Measurements from ENCODE around the gene GRM1. TPM values are rescaled to one million over a fixed set of nuclear protein-coding genes. Genes with fewer than 3 reads are reported as not detected.
A peak's percentile ranks its signal among the peaks of the same experiment; 100 is the strongest.

The GRM1 gene
- total RNA-seq, 1 experiment from 2014 or later = not detected

DNA sequence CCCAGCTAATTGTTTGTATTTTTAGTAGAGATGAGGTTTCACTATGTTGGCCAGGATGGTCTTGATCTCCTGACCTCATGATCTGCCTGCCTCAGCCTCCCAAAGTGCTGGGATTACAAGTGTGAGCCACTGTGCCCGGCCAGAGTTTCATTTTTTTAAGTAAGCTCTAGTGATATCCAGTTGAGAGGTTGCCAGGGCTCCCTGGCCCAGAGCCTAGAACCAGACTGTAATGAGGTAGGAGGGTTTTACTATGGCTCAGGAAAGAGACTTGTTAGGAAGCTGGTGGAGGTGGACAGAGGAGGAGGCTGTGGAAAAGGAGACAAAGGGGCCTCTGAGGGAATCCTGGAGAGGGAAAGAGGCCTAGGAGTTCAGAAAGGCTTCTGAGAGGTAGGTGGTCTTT lies 242.3 kb downstream of the GRM1 start:
- DNase-seq (ENCODE audit: low read depth) = peak; percentile 49

DNA sequence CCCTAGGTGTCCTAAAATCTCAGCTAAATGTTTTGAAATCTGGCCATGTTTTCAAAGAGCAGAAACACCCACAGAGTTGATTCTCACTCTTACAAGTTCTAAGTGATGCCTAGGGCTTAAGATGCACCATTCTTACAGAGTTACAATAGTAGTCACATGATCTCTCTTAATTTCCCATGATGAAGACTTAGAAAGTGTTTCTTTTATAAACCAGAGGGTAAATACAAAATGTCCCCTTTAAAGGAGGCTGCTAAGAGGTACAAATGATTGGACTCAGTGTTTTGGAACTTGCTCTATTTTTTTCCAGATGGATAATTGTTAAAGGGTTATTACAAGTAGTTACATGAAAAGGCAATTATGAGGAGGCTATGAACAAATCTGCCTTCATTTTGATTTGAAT lies 244.6 kb downstream of the GRM1 start:
- DNase-seq (ENCODE audit: low read depth) = no peak

- DNase-seq (ENCODE audit: low read depth) = no peak
Measured at GRCh38 chr6:146277142-146277541, 248.3 kb downstream of the GRM1 start.

- DNase-seq (ENCODE audit: low read depth) = no peak
Measured at GRCh38 chr6:146281651-146282362, 252.9 kb downstream of the GRM1 start.

DNA sequence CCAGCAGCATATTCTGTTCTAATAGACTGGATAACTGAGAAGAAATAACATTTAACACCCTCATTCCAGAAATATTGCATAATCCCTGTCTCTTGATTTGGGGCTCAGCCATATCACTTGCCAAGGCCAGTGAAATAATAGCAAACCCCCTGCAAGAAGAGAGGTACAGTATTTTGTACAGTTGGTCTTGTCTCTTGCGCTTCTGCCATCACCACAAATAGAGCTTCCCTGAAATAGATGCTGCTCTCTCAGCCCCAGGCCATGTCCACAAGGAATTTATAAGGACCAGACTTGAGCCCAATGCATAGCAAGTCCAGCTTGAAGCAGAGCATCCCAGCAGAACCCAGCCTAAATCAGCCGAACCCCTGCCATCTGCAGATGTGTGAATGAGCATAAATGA lies 254.0 kb downstream of the GRM1 start:
- no peak for DNase-seq (ENCODE audit: low read depth)

DNA sequence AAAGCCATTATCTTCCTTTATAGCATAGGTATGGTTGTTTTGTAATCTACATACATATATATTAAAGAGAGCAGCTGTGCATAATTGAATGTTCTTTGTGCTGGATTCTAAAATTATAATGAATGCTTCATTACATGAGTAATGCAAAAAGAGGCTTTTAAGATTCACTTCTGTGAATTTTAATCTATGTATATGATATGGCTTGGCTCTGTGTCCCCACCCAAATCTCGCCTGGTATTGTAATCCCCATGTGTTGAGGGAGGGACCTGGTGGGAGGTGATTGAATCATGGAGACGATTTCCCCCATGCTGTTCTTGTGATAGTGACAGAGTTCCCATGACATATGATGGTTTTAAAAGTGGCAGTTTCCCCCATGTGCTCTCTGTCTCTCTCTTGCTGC lies 255.4 kb downstream of the GRM1 start:
- no peak for DNase-seq (ENCODE audit: low read depth)

DNA sequence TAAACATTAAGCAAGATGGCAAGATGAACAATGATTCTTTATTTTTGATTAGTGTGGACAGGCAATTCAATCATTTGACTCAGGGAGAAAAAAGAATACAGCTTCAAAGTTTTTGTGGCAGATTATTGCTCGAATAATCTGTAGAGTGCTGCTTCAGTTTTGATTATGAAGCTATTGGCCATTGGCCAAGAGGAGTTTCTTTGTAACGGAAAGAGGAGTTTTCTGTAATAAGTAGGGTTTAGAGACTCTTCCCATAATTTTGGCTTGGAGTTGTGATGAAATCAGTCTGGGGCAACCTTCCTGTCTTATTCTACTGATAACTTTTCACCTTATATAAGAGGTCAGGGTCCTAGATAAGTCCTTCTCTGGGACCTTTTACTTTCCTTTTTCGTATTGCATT lies 258.1 kb downstream of the GRM1 start:
- no peak for DNase-seq (ENCODE audit: low read depth)

- no peak for DNase-seq (ENCODE audit: low read depth)
Measured at GRCh38 chr6:146287691-146288369, 259.0 kb downstream of the GRM1 start.

GRCh38 chr6:146289816-146290588 lies 261.1 kb downstream of the GRM1 start:
- DNase-seq (ENCODE audit: low read depth) = peak; percentile 79

DNA sequence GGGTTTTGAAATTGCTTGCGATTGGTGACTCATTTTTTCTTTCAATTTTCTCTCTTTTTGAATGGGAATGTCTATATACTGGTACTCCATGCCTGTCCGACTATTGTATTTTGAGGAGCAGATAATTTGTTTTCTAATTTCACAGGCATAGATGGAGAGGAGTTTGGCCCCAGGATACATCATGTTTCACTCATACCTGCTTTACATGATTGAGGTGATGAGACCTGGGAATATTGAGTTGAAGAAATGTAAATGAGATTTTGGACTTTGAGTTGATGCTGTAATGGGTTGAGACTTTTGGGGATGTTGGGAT lies 261.7 kb downstream of the GRM1 start:
- DNase-seq (ENCODE audit: low read depth) = no peak

DNA sequence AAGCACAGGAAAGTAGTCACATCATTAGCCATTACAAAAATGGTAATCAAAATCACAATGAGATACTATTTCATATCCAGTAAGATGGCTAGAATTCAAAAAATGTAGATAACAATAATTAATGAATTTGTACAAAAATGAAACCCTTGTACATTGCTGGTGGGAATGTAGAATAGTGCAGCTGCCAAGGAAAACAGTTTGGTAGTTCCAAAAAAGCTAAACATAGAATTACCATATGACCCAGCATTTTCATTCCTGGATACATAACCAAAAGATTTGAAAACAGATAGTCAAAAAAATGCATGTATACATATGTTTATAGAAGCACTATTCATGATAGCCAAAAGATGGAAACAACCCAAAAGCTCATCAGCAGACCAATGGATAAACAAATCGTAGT lies 263.6 kb downstream of the GRM1 start:
- no peak for DNase-seq (ENCODE audit: low read depth)

GRCh38 chr6:146295695-146296094 lies 266.8 kb downstream of the GRM1 start:
- no peak for DNase-seq (ENCODE audit: low read depth)

DNA sequence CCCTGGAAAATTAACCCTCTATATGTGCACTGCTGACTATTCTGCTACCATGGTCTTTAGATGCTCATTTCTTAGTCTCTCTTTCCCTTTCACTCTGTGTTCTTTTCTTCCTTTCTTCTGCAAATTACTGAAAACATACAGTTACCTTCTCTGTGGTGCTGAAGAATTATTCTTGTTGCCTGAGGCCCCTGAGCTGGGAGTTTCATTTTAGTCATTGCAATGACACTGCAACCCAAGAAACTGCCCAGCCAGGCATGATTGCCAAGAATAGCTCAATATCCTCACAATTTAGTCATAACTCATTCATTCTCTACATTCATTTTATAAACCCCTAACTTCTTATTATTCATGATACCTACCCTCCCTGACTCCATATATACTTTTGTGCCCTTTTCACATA lies 269.0 kb downstream of the GRM1 start:
- DNase-seq (ENCODE audit: low read depth) = no peak

DNA sequence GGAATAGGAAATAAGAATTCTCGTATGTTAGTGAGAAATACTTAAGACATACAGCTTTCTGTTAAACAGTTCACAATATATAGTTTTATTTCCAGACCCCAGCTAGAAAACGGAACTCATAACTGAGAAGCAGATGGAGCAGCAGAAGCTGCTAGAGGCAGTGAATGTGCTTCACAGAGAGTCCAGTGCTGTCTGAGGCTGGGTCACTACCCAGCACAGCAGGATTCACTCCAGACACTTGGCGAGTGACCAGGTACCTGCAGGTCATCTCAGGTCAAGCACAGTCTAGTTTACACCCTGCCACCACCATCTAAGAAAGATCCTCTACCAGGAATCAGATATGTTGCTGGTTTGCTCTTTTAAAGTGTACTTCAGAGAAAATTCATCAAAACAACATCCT lies 271.7 kb downstream of the GRM1 start:
- DNase-seq (ENCODE audit: low read depth) = no peak

- DNase-seq (ENCODE audit: low read depth) = no peak
Measured at GRCh38 chr6:146301764-146302163, 272.9 kb downstream of the GRM1 start.

DNA sequence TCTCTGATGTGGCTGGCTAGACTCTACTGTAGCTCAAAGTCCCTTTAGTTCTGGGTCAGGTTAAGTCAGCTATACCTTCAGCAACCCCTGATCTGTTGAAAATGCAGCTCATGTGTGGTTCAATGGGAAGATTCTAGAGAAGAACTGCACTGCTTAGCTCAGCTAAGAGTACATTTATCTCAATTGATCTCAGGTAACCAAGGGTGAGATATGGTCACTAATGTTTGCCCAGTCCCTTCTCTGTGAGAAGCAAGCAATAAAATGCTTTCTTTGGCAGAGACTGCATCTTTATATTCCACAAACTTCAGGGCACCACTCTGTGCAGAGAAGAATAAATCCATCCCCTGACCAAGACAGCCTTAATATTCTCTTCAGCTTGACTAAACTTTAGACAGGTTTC lies 274.1 kb downstream of the GRM1 start:
- DNase-seq (ENCODE audit: low read depth) = no peak

DNA sequence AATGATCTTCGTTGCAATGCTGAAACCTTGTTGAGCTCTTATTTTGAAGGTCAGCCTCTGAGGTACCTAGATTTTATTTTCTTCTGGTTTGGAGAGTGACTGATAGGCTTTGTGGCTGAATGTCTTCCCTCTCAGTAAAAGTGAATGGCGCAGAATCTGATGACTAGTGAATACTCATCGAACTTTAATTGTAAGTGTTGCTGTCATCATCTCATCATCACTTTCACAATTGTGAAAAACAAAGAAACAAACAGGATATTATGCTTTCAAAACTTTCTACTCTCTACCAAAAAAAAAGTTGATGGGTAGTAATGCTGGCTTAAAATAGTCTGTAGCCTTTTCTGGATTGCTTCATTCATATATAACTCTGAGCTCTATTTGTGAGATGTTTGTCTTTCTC lies 275.3 kb downstream of the GRM1 start:
- no peak for DNase-seq (ENCODE audit: low read depth)

DNA sequence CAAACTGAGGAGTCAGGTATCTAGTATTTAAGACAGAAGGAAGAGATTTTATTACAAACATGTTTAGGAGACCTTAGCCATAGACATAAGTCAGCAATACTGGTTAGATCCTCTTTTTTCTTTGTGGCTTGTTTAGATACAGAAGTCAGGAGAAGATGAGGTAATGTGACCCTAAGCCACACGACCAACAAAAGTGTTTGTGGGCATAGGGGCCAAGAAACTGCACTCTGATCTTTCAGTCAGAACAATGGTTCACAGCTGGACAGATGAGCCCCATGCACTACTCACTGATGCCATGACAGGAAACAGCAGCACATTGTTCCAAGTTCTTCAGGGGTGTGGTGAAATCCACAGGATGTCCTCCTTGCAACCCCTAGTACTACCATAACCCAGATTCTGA lies 276.2 kb downstream of the GRM1 start:
- no peak for DNase-seq (ENCODE audit: low read depth)

GRCh38 chr6:146305951-146306350 lies 277.1 kb downstream of the GRM1 start:
- DNase-seq (ENCODE audit: low read depth) = no peak

GRCh38 chr6:146310628-146311027 lies 281.8 kb downstream of the GRM1 start:
- DNase-seq (ENCODE audit: low read depth) = no peak

DNA sequence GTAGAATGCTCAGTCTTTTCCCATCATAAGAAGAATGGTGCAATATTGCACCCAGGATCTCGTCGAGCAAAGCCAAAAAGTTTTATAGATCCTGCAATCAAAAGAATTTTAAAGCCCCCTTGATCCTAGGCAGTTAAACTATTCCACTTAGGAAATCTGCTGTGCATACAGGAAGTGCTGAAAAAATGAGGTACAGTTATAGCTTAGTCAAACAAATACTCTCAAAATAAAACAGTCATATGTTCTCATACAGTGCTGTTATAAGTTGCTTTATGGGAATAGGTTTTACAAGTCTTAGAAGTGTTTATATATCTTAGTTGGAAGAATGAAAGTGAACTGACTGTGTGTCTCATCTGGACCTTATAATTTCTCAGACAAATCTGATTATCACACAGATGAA lies 282.2 kb downstream of the GRM1 start:
- DNase-seq (ENCODE audit: low read depth) = no peak

DNA sequence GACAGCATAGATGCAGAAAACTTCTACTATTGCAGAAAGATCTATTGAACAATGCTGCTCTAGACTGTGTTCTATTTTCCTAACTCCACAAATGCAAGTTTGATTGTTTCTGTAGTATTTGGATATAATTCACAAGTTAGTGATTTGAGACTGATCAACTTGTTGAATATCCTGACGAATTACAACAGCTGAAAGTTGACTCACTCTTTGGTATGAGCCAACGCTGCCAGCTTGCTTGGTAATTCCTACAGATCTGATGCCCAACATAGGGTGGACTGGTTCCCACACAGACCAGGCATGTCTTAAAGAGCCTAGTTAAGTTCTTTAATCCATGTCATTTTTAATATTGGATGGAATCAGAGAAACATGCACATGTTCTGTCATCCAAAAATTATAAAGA lies 283.7 kb downstream of the GRM1 start:
- no peak for DNase-seq (ENCODE audit: low read depth)

Measured in Daoy (cell line).